SHP77 (cell line): ENCODE data around the gene CPNE4.
"Not testable (repeated sequence)": the region's sequence is repeated elsewhere in the genome, so short reads cannot be mapped to it uniquely, and the experiment has no call there.

Experiments used
- DNase-seq, 2 experiments: peaks; one replicate each; lab custom pipeline; 2025; lab: John Stamatoyannopoulos, UW

CPNE4 gene

DNA sequence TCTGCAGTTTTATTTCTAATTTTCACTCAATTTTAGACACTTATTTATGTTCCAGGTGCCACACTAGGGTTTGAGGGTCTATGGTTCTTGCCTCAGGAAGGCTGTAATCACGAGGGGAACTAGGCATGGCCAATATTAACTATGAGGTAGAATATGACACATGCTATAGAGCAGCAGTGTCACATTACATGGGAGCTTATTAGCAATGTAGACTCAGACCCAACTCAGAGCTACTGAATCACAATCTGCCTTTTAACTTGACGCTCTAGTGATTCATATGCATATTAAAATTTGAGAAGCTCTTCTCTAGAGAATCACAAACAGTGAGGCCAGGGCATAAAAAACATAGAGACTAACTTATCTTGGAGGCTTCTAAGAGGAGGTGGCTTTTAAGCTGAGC lies 499.2 kb downstream of the CPNE4 start:
- no peak for DNase-seq

DNA sequence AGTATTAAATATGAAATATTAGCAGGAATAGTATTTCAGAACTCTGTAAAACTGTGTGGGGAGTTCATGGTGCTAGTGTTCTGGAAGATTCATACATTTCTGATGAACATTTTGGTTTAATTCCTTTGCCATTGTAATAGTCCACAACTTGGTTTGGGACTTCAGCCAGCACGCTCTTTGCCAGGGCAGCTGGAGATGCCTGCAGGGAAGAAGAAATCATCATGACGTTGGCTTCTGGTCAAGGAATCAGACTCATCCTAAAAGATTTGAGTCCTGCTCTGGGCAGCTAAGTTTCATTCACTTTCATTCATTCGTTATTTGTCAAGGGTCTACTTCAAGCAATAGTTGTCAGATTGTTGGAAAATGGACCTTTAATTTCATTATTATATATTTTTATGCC lies 499.7 kb downstream of the CPNE4 start:
- DNase-seq, result no peak

DNA sequence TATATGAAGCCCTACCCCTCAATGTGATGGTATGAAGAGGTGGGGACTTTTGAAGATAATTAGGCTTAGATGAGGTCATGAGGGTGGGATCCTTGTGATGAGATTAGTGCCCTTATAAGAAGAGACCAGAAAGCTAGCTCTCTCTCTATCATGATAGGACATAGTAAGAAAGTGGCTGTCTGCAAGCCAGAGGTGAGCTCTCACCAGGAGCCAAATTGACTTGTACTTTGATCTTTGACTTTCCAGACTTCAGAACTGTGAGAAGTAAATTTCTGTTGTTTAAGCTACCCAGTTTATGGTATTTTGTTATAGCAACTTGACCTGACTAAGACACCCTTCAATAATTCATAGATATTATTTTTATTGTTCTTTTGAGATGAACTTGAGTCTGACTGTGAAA lies 502.2 kb downstream of the CPNE4 start:
- DNase-seq, result no peak

DNA sequence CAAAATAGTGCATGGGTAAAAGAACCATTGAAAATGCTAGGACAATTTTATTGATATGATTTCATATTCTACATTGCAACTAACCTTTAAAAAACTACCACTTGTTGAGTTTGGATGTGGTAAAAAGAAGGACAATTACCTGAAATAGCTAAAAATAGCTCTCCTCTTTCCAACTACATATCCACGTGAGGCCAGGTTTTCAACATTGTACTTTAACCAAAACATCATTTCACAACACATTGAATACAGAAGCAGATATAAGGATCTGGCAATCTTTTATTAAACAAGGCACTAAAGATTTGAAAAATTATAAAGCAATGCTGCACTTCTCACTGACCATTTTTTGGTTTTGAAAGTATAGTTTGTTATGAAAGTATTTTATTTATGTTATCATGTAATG lies 504.0 kb downstream of the CPNE4 start:
- no peak for DNase-seq

DNA sequence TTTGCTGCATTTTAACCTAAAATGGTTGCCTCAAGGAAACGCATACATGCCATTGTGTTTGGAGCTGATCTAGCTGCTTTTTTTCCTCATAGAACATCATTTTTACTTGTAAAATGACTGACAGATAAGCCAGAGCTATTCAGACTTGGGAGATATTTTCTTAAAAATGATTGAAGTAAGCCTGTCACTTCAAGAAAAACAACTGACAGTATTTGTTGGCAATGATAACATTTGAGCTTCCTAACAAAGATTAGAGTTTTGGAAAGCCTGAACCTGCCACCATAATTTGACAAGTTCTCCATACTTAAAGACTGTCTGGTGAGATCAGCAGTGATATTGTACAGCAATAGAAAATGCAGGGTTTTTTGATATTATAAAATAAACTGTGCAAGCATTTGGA lies 504.4 kb downstream of the CPNE4 start:
- no peak for DNase-seq

DNA sequence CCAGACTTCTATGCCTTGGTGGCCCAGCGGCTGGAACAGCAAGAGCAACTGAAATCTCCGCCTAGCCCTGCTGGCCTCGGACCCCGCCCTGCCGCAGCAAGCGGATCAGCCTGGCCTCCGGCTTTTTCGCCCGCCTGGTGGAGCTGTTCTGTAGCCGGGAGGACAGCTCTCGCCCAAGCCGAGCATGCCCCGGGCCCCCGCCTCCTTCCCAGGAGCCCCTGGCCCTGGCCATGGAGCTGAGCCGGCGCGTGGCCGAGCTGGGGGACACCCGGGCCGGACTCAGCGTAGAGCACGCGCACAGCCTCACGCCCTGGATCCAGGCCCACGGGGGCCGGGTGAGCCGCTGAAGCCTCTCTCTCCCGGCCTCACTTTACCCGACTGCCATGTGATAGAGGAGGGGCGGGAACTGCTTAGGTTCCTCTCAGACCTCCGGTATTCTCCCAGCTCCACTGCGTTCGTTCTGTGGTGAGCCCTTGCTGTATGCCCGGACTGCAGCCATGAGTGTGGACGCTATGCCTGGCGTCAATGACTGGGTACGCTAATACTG lies 507.9 kb downstream of the CPNE4 start:
- peak; percentile 36 to 60 for DNase-seq

DNA sequence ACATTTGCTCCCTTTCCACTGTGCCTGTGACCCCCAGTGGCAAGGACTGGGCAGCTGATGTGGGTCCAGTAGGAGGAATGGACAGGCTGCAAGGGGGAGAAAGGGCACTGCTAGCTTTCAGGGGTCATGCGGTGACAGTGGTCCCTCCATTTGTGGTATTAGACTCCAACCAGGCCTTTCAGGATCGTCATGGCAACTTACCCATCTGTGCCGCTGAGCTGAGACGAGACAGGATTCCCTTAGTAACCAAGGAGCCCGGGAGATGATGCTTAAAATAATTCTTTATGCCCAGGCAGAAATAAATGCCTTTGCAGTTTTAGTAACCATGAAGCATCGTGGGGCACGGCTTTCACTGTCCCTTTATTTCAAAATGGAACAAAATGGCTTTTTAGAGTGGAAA lies 516.1 kb downstream of the CPNE4 start:
- DNase-seq, result no peak

DNA sequence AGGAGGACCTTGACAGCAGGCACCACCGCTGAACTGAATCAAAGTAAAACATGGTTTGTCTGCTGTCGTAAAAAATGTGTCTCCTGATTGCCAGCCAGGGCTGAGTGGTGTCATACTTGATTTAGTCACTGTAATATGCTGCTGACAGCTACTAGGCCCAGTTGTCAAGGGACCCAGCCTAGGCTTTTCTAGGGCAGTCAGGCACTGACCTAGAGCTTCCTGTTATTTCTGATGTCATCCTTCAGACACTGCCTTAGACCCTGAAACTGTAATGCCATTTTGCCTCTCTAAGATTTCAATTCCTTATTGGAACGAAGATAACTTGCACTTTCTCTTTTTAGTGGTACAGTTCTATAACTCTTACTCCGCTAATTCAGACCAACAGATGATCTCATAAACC lies 529.4 kb downstream of the CPNE4 start:
- DNase-seq, result no peak

DNA sequence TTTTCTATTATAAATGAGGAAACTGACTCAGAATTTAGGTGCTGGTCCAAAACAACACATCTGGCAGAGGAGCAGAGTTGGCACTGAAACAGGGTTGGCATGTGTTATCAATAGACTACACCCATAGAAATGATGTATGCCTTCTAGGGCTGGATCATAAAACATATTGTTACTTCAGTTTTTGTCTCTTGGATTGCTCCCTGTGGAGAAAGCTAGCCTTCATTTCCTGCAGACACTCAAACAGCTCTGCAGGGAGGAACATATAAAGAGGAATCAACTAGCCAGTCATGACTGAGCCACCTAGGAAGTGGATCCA lies 531.5 kb downstream of the CPNE4 start:
- DNase-seq, result no peak

DNA sequence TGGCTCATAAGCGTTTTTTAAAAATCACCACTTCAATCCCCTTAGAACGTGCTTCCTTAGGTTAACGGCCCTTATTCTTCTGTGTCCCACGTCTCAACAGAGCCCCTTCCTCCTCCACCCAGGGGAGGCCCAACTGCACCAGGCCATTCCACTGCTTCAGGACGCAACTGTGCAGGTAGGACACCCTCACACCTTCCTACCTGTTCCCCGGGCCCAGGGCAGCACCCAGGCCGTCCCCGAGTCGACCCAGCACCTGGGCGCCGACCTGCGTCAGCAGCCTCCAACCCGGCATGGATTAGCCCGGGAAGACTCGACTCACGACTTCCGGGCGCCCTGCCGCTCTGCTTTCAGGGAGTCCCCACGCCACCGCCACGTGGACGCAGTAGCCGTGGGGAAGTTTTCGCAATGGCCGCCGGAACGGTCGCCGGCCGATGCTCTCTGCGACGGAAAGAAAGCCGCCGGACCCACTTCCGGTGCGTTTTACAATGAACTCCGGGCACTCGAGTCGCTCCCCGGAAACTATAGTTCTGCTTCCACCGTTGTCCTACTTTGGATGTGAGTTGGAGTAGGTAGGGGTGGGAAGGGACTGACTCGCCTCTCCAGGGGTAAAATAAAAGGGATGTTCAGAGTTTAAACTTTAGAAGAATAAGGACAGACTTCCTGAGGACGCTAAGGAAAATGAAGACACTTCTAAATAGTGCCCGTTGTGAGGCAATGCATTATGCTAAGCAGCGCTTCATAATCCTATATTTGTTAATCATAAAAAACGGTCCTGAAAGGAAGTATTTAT lies 532.1 kb downstream of the CPNE4 start, which contains the start of gene MRPL3:
TSS of gene MRPL3 (minus strand) at position 442 of the 790 bp plus-strand sequence. CDS start at position 292, 150 bp downstream.
- peak; percentile 80 to 88 for DNase-seq

DNA sequence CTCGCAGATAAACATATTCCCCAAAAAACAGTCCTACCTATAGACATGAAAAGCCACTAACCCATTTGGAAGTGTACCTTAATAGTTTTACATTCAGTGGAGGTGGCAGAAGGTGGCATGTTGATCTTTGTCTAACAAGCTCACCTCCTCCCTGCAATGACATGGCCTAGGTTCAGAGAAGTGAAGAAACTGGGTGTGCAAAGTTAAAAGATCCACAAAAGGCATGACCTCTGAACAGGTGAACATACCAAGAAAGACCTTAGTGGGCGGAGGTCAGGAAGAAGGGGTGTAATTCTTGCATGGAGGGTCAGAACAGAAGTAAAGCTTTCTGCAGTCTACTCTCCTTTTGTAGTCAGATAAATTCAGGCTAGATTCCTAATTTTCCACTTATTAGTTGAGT lies 532.9 kb downstream of the CPNE4 start:
- DNase-seq, result no peak

DNA sequence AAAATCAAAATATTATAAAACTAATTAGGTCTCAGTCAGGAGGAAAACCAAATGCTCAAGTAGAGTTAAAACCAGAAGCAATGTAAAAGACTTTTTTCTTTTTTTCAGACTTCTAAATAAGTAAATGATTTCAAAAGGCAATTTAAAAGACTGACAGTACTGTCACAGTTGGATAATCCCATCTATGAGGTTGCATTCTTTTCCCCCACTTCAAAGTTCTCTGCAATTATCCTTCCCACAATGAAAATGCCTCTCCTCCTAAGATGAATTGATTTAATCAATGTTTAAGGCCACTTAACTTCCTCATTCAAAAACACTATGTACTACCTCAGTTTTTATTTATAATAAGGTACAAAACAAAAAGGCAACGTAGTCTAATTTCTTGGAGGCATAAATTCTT lies 540.1 kb downstream of the CPNE4 start:
- DNase-seq, result no peak

DNA sequence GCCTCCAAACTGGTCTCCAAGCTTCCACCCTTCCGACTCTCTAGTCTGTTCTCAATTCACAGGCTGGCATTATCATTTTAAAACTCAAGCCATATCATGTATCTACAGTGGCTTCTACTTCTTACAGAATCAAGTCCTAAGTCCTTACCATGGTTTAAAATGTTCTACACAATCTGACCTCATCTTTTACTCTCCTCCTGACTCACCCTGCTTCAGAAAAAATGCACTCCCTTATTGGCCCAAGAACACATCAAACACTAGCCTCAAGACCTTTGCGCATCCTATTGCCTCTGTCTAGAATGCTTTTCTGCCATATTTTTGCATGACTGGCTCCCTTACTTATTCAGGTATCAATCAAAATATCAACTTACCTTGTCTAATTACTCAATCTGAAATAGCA lies 543.0 kb downstream of the CPNE4 start:
- DNase-seq, result no peak

DNA sequence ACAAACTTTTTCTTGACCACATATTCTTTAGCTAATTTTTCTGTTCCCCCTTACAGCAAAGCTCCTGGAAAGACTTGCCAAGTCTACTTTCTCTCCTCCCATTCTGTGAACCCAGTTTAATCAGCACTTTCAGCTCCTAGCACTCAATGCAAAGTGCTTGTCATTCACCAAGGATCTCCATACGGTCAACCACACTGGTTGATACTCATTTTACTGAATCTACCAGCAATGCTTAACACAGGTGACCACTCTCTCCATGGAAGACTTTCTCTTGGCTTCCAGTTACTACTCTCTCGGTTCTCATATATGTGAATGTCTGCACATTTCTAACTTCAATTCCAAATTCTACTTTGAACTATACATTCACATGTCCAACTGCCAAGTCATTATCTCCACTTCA lies 543.7 kb downstream of the CPNE4 start:
- no peak for DNase-seq

DNA sequence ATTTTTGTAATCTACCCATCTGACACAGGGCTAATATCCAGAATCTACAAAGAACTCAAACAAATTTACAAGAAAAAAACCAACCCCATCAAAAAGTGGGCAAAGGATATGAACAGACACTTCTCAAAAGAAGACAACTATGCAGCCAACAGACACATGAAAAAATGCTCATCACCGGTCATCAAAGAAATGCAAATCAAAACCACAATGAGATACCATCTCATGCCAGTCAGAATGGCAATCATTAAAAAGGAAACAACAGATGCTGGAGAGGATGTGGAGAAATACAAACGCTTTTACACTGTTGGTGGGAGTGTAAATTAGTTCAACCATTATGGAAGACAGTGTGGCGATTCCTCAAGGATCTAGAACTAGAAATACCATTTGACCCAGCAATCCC lies 548.3 kb downstream of the CPNE4 start:
- not testable (repeated sequence) for DNase-seq

DNA sequence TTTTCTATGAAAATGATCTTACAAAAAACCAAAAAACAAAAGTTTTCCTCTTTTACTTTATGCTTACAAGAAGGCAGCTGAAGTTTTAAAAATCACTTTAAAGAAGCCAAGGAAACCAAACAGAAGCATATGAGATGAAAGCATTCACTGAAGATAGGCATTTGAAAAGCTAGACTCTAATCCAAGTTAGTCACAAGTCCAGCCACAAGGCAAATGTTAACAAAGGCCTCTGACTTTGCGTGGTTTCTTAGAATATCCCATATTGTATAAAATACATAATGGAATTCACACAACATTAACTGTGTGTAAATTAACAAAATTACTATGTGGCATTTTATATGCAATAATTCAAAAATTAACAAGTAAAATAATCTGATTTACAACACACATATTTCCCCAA lies 549.7 kb downstream of the CPNE4 start:
- no peak for DNase-seq

DNA sequence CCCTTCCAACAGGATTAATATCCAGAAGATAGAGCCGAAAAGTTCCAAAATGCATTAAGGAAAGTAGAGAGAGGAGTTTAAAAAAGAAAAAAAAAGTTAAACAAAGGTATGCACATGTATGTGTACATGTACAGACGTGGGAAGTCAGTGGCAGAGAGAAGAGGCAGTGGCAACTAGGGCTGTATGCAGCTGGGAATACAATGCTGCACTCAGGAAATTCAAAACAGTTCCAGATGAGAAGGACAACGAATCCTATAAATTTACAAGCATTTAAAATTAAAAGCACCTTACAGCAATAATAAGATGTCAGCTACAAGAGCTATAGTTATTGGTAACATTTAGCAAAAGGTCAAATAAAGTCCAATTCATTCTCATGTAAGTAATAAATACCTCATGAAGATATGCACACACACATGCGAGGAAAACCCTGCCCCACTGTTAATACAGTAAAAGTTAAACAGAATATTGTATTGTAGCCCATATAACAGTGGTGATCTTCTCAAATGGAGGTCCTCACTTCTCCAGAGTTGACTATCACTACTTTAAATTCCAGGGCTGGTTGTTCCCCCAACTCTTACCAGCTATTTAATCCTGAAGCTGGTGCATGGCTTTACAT lies 550.2 kb downstream of the CPNE4 start:
- DNase-seq, result no peak
